GM12864 (cell line): ENCODE data around the gene MIER3.

Experiments used
- DNase-seq: peaks from one replicate; pipeline ENCODE4 v3.0.0-alpha.2; 2011; ENCODE audit warnings: low read depth
- H3K4me3 ChIP-seq: 2 replicates; pipeline ENCODE4 v1.5.1; 2011; ENCODE audit warnings: mild to moderate bottlenecking, low read depth, low read length, control low read depth
- CTCF ChIP-seq: IDR thresholded peaks from 2 replicates; pipeline ENCODE4 v1.5.1; 2011; ENCODE audit warnings: low read depth, mild to moderate bottlenecking, moderate library complexity, low read length, control low read depth, inconsistent platforms; ENCODE audit errors: missing control alignments

MIER3 gene

GRCh38 chr5:56977021-56977420 lies 25.1 kb upstream of the MIER3 start:
- H3K4me3 ChIP-seq: no peak overlapping the region
- DNase-seq: no peak
- no peak for TF ChIP-seq CTCF

GRCh38 chr5:56974241-56974640 lies 22.3 kb upstream of the MIER3 start:
- no peak for DNase-seq
- H3K4me3 ChIP-seq: no peak overlapping the region
- no peak for TF ChIP-seq CTCF

- no peak for TF ChIP-seq CTCF
- H3K4me3 ChIP-seq: no peak overlapping the region
- DNase-seq: no peak
These were observed 21.6 kb upstream of the MIER3 start for GRCh38 chr5:56973473-56973872.

GRCh38 chr5:56971275-56971674 lies 19.4 kb upstream of the MIER3 start:
- TF ChIP-seq CTCF: no peak
- H3K4me3 ChIP-seq: no peak overlapping the region
- DNase-seq: no peak

GRCh38 chr5:56964173-56964572 lies 12.2 kb upstream of the MIER3 start:
- H3K4me3 ChIP-seq: no peak overlapping the region
- no peak for DNase-seq

GRCh38 chr5:56963246-56963645 lies 11.3 kb upstream of the MIER3 start:
- DNase-seq: no peak
- H3K4me3 ChIP-seq: no peak overlapping the region
- no peak for TF ChIP-seq CTCF

More at GRCh38 chr5:56964173-56964572, 12.2 kb upstream of the MIER3 start:
- TF ChIP-seq CTCF: no peak

- no peak for TF ChIP-seq CTCF
- H3K4me3 ChIP-seq: no peak overlapping the region
- DNase-seq: no peak
These were observed 10.4 kb upstream of the MIER3 start for GRCh38 chr5:56962286-56962685.
